ENCODE data around the gene MPST.
"Not testable (repeated sequence)": the region's sequence is repeated elsewhere in the genome, so short reads cannot be mapped to it uniquely, and the experiment has no call there.

MPST gene

GRCh38 chr22:37070334-37070733 is 50.8 kb downstream of the MPST start:
- DNase-seq (ENCODE audit: low read depth): no peak
- in situ Hi-C loops (cut with HindIII; ENCODE audit: low sequenced_read_pairs): no loop called here
- H3K4me3 ChIP-seq (ENCODE audit: low read depth, low read length): no peak overlapping the region
- no peak for TF ChIP-seq CTCF (IDR thresholded peaks at IDR 0.05; ENCODE audit: low read depth, low read length, missing control alignments)

GRCh38 chr22:37070744-37071143 is 51.2 kb downstream of the MPST start:
- no peak for TF ChIP-seq CTCF (IDR thresholded peaks at IDR 0.05; ENCODE audit: low read depth, low read length, missing control alignments)
- no peak overlapping the region for H3K4me3 ChIP-seq (ENCODE audit: low read depth, low read length)
- no peak for DNase-seq (ENCODE audit: low read depth)
- in situ Hi-C loops (cut with HindIII; ENCODE audit: low sequenced_read_pairs): no loop called here

- H3K4me3 ChIP-seq (ENCODE audit: low read depth, low read length); DNase-seq (ENCODE audit: low read depth); in situ Hi-C loops (cut with HindIII; ENCODE audit: low sequenced_read_pairs): not testable (repeated sequence)
Measured at GRCh38 chr22:37071850-37072592, 52.5 kb downstream of the MPST start.

- TF ChIP-seq CTCF (IDR thresholded peaks at IDR 0.05; ENCODE audit: low read depth, low read length, missing control alignments): no peak
- DNase-seq (ENCODE audit: low read depth): no peak
- H3K4me3 ChIP-seq (ENCODE audit: low read depth, low read length): no peak overlapping the region
- in situ Hi-C loops (cut with HindIII; ENCODE audit: low sequenced_read_pairs): no loop called here
Measured at GRCh38 chr22:37072673-37073072, 53.1 kb downstream of the MPST start.

GRCh38 chr22:37074537-37074936 is 55.0 kb downstream of the MPST start:
- no peak overlapping the region for H3K4me3 ChIP-seq (ENCODE audit: low read depth, low read length)
- in situ Hi-C loops (cut with HindIII; ENCODE audit: low sequenced_read_pairs): no loop called here
- no peak for TF ChIP-seq CTCF (IDR thresholded peaks at IDR 0.05; ENCODE audit: low read depth, low read length, missing control alignments)
- no peak for DNase-seq (ENCODE audit: low read depth)

GRCh38 chr22:37075046-37075445 is 55.5 kb downstream of the MPST start:
- no peak for DNase-seq (ENCODE audit: low read depth)
- no peak for TF ChIP-seq CTCF (IDR thresholded peaks at IDR 0.05; ENCODE audit: low read depth, low read length, missing control alignments)
- H3K4me3 ChIP-seq (ENCODE audit: low read depth, low read length): no peak overlapping the region
- in situ Hi-C loops (cut with HindIII; ENCODE audit: low sequenced_read_pairs): no loop called here

- no peak overlapping the region for H3K4me3 ChIP-seq (ENCODE audit: low read depth, low read length)
- no peak for DNase-seq (ENCODE audit: low read depth)
- TF ChIP-seq CTCF (IDR thresholded peaks at IDR 0.05; ENCODE audit: low read depth, low read length, missing control alignments): no peak
- in situ Hi-C loops (cut with HindIII; ENCODE audit: low sequenced_read_pairs): no loop called here
Measured at GRCh38 chr22:37075822-37076433, 56.4 kb downstream of the MPST start.
